MM.1S (cell line): ENCODE data around the gene SLIT3.

ENCODE experiments used
- DNase-seq: peaks from one replicate; pipeline ENCODE4 v3.0.0-alpha.2; 2015
- H2AFZ ChIP-seq: fragments of 300-600 bp; sonication (generic); 2 replicates; pipeline ENCODE4 v1.6.0; 2016; ENCODE audit warnings: antibody characterized with exemption, low read length
- H3F3A ChIP-seq: fragments of 300-600 bp; sonication (generic); 2 replicates; pipeline ENCODE4 v1.6.1; 2016; ENCODE audit warnings: mild to moderate bottlenecking, antibody characterized with exemption, low read length, moderate library complexity, mixed read lengths; ENCODE audit not compliant: insufficient read depth
- H3K27ac ChIP-seq: fragments of 300-600 bp; sonication (generic); 2 replicates; pipeline ENCODE4 v1.5.1; 2016; ENCODE audit warnings: mild to moderate bottlenecking, low read length
- H3K27me3 ChIP-seq: fragments of 300-600 bp; sonication (generic); replicated peaks from 2 replicates; pipeline ENCODE4 v1.6.0; 2016; ENCODE audit warnings: low read length; ENCODE audit not compliant: insufficient read depth
- H3K36me3 ChIP-seq: fragments of 300-600 bp; sonication (generic); replicated peaks from 2 replicates; pipeline ENCODE4 v1.6.1; 2016; ENCODE audit warnings: mild to moderate bottlenecking, low read length, mixed read lengths; ENCODE audit not compliant: insufficient read depth
- H3K4me1 ChIP-seq: fragments of 300-600 bp; sonication (generic); 2 replicates; pipeline ENCODE4 v1.6.1; 2016; ENCODE audit warnings: low read length, mixed read lengths
- H3K4me2 ChIP-seq: fragments of 300-600 bp; sonication (generic); 2 replicates; pipeline ENCODE4 v1.6.0; 2016; ENCODE audit warnings: low read depth, low read length
- H3K4me3 ChIP-seq: fragments of 300-600 bp; sonication (generic); 2 replicates; pipeline ENCODE4 v1.5.1; 2016; ENCODE audit warnings: low read length, mixed read lengths
- H3K79me2 ChIP-seq: fragments of 300-600 bp; sonication (generic); 2 replicates; pipeline ENCODE4 v1.6.1; 2016; ENCODE audit warnings: mixed run types, low read length, mixed read lengths
- H3K9ac ChIP-seq: fragments of 300-600 bp; sonication (generic); 2 replicates; pipeline ENCODE4 v1.6.1; 2016; ENCODE audit warnings: low read length, mixed read lengths
- H3K9me2 ChIP-seq: fragments of 300-600 bp; sonication (generic); replicated peaks from 2 replicates; pipeline ENCODE4 v1.6.1; 2016; ENCODE audit warnings: mild to moderate bottlenecking, low read length, mixed read lengths; ENCODE audit not compliant: insufficient read depth
- H3K9me3 ChIP-seq: fragments of 300-600 bp; sonication (generic); replicated peaks from 2 replicates; pipeline ENCODE4 v1.6.1; 2016; ENCODE audit warnings: mild to moderate bottlenecking, low read length, mixed read lengths; ENCODE audit not compliant: insufficient read depth
- H4K20me1 ChIP-seq: fragments of 300-600 bp; sonication (generic); 2 replicates; pipeline ENCODE4 v1.6.1; 2016; ENCODE audit warnings: mild to moderate bottlenecking, low read length, moderate library complexity, mixed read lengths; ENCODE audit not compliant: insufficient read depth
- EZH2 ChIP-seq: fragments of 300-600 bp; sonication (generic); optimal IDR thresholded peaks from 2 replicates; pipeline ENCODE3; 2017; ENCODE audit warnings: low read depth, mild to moderate bottlenecking, antibody characterized with exemption, low read length, mixed read lengths
- EZH2phosphoT487 ChIP-seq: fragments of 300-600 bp; sonication (generic); IDR thresholded peaks from 2 replicates; pipeline ENCODE4 v1.6.1; 2018; ENCODE audit warnings: antibody characterized with exemption, low read length
- TF ChIP-seq, protein P1 (sequence below): fragments of 300-600 bp; sonication (generic); IDR thresholded peaks from 2 replicates; pipeline ENCODE4 v1.5.1; 2016; ENCODE audit warnings: antibody characterized with exemption, low read length, mixed read lengths

The SLIT3 gene

DNA sequence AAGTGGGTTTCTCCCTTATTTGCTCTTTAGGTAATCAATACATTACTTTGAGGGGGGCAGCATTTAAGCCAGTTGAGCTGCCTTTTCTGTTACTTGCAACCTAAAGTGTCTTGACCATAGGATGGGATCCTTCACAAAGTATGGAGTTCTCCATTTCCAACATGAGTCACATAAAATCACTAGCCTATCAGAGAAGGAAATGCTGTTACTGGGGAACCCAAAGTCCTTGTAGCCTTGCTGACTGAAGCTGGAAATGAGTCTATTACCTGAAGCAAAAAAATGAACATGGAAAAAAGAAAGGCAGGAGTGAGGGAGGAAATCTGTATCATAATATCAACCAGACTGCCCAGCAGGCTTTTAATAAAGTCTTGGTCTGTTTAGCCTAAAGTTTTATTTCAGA lies 42.8 kb upstream of the SLIT3 start:
- H3K9me2 ChIP-seq, result no peaks in the 10 kb centered on the region
- no peaks in the 10 kb centered on the region for H3K27me3 ChIP-seq
- H3K36me3 ChIP-seq, result no peaks in the 10 kb centered on the region
- no peak overlapping the region for H3K9ac ChIP-seq
- H2AFZ ChIP-seq, result no peak overlapping the region
- H4K20me1 ChIP-seq, result no peaks in the 10 kb centered on the region
- no peak overlapping the region for H3K27ac ChIP-seq
- no peak overlapping the region for H3K4me2 ChIP-seq
- no peak for TF ChIP-seq EZH2
- no peak overlapping the region for H3K4me3 ChIP-seq
- H3F3A ChIP-seq, result no peaks in the 10 kb centered on the region
- H3K9me3 ChIP-seq, result no peaks in the 10 kb centered on the region
- no peak for DNase-seq
- no peaks in the 10 kb centered on the region for H3K79me2 ChIP-seq
- H3K4me1 ChIP-seq, result no peaks in the 10 kb centered on the region

DNA sequence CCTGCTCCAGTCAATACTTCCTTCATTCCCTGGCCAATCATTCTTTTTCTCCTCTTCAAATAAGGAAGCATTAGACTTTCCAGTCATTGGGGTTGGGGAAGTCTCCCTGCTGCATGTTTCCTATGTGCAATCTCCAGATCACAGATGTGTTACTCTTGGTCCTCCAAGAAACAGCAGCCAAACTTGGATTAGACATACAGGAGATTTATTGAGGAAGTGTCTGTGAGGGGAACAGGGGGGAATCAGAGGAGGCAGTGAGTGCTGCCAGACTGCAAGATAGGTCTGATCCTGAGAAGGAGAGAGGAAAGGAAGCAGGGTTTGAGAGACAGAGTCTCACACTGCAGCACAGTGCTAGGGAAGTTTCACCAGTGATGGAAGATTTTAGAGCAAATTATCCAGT lies 40.6 kb upstream of the SLIT3 start:
- DNase-seq, result no peak
- Histone ChIP-seq H3K4me1 (no peaks in the 10 kb centered on the region), H3K4me3 (no peak overlapping the region), H3K36me3 (no peaks in the 10 kb centered on the region), H3K27me3 (no peaks in the 10 kb centered on the region), H4K20me1 (no peaks in the 10 kb centered on the region), H3F3A (no peaks in the 10 kb centered on the region), H3K27ac (no peak overlapping the region), H3K9me2 (no peaks in the 10 kb centered on the region), H3K9me3 (no peaks in the 10 kb centered on the region), H3K9ac (no peak overlapping the region), H3K4me2 (no peak overlapping the region), H2AFZ (no peak overlapping the region), H3K79me2 (no peaks in the 10 kb centered on the region)
- TF ChIP-seq, protein P1, sequence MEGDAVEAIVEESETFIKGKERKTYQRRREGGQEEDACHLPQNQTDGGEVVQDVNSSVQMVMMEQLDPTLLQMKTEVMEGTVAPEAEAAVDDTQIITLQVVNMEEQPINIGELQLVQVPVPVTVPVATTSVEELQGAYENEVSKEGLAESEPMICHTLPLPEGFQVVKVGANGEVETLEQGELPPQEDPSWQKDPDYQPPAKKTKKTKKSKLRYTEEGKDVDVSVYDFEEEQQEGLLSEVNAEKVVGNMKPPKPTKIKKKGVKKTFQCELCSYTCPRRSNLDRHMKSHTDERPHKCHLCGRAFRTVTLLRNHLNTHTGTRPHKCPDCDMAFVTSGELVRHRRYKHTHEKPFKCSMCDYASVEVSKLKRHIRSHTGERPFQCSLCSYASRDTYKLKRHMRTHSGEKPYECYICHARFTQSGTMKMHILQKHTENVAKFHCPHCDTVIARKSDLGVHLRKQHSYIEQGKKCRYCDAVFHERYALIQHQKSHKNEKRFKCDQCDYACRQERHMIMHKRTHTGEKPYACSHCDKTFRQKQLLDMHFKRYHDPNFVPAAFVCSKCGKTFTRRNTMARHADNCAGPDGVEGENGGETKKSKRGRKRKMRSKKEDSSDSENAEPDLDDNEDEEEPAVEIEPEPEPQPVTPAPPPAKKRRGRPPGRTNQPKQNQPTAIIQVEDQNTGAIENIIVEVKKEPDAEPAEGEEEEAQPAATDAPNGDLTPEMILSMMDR, result no peak
- TF ChIP-seq EZH2phosphoT487 (no peak), EZH2 (no peak)

DNA sequence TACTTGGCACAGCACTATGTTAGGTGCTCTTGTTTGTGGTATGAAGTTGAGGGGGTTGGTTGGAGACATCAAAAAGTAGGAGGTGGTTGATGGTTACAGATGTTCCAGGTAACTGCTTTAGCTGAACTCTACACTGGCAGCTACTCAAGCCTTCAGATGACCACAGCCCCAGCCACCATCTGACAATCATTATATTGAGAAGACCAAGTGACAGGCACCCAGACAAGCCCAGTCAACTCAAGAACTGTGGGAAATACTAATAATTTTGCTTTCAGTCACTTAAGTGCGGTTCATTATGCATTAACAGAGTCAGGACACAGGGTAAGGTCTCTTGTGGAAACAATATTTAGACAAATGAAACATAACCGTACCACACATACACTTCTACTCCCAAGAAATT lies 38.9 kb upstream of the SLIT3 start:
- Histone ChIP-seq H3K4me1 (no peaks in the 10 kb centered on the region), H3K9me2 (no peaks in the 10 kb centered on the region), H3K4me2 (no peak overlapping the region), H3K79me2 (no peaks in the 10 kb centered on the region), H3K27me3 (no peaks in the 10 kb centered on the region), H3K27ac (no peak overlapping the region), H3K4me3 (no peak overlapping the region), H3K9me3 (no peaks in the 10 kb centered on the region), H2AFZ (no peak overlapping the region), H3F3A (no peaks in the 10 kb centered on the region), H3K36me3 (no peaks in the 10 kb centered on the region), H4K20me1 (no peaks in the 10 kb centered on the region), H3K9ac (no peak overlapping the region)
- DNase-seq, result no peak
- no peak for TF ChIP-seq EZH2
- TF ChIP-seq, protein P1, result no peak
- TF ChIP-seq EZH2phosphoT487, result no peak

DNA sequence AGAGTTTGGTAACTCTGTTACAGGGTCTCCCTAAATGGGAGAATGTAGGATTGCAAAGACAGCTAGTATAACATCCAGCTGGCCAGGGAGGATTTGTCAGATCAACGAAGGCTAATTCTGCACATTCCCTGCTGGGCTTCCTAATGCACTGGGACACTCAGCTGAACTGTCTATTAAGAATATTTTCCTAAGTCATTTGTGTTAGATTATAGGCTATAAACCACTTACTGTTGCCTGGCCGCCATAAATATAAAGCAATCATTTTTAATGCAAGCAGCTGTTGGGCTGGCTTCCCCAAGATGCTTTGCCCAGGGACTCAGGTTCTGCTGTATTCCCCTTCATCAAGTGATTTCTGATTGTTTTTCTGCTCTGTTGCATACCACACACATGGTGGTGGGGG lies 35.3 kb upstream of the SLIT3 start:
- no peak for TF ChIP-seq EZH2
- TF ChIP-seq, protein P1, result no peak
- no peak for TF ChIP-seq EZH2phosphoT487
- Histone ChIP-seq H4K20me1 (no peaks in the 10 kb centered on the region), H3K4me1 (no peaks in the 10 kb centered on the region), H3K4me3 (no peak overlapping the region), H3K27me3 (no peaks in the 10 kb centered on the region), H3K4me2 (no peak overlapping the region), H3K9ac (no peak overlapping the region), H3K79me2 (no peaks in the 10 kb centered on the region), H3F3A (no peaks in the 10 kb centered on the region), H2AFZ (no peak overlapping the region), H3K36me3 (no peaks in the 10 kb centered on the region), H3K9me2 (no peaks in the 10 kb centered on the region), H3K27ac (no peak overlapping the region), H3K9me3 (no peaks in the 10 kb centered on the region)
- no peak for DNase-seq
